Measurements from ENCODE around the gene CNOT8.
"Not testable (repeated sequence)": the region's sequence is repeated elsewhere in the genome, so short reads cannot be mapped to it uniquely, and the experiment has no call there.

The CNOT8 gene

DNA sequence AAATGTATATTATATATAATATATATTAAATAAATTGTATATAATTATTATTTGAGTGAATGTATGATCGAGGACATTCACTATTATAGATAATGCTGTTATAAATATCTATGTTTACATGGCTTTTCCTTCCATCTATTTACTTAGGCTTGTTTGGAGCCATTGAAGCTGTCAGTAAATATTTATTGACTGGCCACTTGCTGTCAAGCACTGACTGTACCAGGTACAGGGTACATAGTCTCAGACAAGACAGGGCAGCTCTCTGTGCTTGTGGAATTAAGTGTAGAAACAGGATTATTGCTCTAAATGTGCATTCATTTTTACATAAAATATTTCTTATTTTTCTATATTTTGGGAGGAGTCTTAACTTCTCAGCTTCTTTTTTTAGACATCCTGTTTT is 24.4 kb upstream of the CNOT8 start:
- no peak for DNase-seq (ENCODE audit: low read depth in 2 of 2)

DNA sequence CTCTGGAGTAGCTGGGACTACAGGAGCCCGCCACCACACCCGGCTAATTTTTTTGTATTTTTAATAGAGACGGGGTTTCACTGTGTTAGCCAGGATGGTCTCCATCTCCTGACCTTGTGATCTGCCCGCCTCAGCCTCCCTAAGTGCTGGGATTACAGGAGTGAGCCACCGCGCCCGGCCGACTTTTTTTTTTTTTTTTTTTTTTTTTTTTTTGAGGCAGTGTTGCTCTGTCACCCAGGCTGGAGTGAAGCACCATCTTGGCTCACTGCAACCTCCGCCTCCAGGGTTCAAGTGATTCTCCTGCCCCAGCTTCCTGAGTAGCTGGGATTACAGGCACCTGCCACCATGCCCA is 22.8 kb upstream of the CNOT8 start:
- not testable (repeated sequence) for DNase-seq (ENCODE audit: low read depth in 2 of 2)

DNA sequence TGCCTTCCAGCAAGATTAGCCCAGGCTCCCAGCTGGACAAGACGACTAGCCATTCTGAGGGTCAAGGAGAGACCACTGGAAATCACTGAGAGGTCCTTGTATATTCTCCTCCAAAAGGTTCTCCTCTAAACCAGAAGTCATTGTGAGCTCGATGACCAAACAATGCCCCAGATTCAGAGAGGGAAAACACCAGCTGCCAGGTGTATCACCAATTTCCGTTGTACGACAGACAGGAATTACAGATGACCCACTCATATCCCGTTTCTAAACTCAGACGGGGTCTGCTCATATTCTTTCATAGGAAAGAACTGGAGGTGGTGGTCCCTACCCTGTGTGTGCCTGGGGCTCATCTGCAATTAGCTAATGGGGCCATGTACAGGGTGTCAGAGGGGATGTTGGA is 22.2 kb upstream of the CNOT8 start:
- DNase-seq (ENCODE audit: low read depth in 2 of 2) = no peak

DNA sequence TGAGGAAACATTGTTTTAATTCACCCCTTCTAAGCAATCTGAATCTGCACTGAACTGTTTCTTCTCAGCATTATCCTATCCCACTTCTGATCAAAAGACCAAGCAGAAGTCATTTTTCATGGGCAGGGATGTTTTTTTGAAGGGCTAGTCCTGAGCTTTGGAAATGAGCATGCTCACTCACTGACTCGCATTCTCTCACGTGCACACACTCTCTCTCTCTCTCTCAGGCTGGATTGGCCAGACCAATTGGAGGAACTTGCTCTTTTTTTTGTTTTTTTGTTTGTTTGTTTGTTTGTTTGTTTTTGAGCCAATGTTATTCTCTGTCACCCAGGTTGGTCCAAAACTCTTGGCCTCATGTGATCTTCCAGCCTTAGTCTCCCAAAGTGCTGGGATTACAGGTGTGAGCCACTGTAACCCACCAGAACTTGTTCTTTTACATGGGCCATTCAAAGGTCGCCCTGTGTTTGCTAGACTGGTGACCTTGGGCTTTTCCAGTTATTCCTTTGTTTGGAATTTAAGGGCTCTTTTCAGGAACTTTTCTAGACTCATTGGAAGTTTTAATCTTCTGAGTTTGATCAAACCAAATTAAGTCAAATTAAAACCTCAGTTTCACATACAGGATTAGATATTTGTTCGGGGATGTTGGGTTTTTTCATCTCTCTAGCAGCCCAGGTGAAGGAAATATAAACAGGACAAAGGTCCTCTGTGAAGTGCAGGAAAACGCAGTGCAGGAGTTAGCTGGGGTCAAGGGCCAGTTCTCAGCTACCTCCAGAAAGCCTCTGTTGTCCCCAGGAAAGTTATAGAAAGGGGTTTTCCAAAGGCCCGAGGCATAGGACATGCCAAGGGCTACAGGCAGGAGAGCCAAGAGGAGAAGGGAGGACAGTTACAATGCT is 21.2 kb upstream of the CNOT8 start:
- DNase-seq (ENCODE audit: low read depth in 2 of 2) = no peak

DNA sequence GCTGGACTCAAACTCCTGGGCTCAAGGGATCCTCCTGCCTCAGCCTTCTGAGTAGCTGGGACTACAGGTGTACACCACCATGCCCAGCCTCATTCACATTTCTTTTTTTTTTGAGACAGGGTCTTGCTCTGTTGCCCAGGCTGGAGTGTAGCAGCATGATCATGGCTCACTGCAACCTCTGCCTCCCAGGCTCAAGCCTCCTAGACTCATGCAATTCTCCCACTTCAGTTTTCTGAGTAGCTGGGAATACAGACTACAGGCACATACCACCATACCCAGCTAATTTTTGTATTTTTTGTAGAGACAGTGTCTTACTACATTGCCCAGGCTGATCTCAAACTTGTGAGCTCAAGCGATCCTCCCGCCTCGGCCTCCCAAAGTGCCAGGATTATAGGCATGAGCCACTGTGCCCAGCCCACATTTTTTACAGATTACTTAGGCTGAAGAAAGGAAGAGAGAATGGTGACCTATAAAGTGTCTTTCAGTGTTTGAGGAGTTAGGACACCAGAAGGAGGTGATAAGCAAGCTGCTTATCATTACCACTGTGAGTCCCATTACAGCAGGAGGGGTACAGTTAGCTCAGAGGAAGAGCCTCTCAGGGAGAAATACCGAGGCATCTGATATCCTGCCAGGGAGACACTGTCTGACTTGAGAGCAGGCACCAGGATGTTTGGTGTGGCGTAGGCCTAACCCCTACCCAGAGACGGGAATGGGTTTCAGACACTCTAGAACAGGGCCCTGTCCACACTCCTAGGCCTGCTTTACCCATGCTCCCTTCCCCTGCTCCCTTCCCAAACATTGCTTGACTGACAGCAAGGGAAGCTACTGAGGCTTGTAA is 17.8 kb upstream of the CNOT8 start:
- no peak for DNase-seq (ENCODE audit: low read depth in 2 of 2)

DNA sequence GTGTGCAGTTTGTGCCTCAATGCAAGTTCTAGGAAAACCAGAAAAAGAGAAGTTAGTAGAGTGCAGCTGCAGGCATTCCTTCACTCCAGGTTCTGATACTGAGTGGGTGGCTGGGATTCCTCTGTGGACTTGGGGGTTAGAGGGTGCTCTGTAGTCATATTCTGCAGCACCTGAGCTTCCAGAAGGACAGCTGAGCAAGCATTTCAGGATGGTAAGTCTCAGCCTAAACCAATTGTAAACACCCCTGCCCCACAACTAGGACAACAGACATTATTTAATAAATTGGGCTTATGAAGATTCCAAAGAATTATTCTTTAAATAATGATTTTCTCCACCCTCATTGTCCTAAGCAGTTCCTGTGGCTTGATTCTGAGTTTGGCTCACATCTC is 17.2 kb upstream of the CNOT8 start:
- no peak for DNase-seq (ENCODE audit: low read depth in 2 of 2)

DNA sequence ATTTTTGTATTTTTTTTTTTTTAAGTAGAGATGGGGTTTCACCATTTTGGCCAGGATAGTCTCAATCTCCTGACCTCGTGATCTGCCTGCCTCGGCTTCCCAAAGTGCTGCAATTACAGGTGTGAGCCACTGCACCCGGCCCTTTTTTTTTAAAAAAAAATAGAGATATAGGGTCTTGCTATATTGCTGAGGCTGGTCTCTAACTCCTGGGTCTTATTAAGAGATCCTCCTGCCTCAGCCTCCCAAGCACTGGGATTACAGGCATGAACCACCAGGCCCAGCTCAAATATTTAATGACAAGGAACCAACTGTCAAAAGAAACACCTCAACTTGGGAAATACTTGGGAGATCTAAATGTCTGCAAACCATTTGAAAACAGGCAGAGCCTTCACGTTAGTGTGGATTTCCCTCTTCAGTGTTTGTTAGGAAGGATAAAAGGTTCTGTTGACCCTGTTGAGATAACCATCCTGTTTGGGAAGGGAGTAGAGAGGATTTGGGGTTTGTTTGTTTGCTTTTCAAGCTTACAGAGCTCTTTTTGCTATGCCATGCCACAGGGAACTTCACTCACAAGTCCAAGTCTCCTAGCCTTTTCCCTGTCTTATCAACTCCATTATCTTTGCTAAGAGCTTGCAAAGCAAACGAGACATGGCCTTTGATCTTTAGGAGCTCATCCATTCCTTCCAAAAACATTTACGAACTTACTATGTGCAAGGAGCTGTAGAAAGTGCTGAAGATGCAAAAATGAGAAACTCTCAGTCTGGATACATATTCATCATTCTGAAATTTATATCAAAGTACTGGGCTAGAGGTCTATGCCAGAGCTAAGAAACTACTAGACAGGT is 15.5 kb upstream of the CNOT8 start:
- DNase-seq (ENCODE audit: low read depth in 2 of 2) = no peak

DNA sequence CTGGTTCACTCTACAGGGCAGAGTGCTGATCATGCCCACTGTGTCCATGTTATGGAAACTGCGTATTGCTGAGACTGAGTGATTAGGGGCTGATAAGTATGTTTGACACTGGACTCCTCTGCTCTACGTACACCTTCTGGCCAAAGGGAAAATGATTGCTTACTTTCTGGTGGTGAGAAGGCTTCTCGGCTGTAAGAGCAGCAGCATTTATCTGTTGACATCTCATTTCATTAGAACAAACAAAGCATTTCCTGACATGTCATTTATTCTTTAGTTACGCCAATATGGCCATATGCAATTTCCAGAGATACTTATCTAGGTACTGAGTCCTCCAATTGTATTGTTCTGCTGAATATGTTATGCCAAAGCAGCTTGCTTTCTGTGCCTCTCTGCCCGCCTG is 13.6 kb upstream of the CNOT8 start:
- DNase-seq (ENCODE audit: low read depth in 2 of 2) = no peak

DNA sequence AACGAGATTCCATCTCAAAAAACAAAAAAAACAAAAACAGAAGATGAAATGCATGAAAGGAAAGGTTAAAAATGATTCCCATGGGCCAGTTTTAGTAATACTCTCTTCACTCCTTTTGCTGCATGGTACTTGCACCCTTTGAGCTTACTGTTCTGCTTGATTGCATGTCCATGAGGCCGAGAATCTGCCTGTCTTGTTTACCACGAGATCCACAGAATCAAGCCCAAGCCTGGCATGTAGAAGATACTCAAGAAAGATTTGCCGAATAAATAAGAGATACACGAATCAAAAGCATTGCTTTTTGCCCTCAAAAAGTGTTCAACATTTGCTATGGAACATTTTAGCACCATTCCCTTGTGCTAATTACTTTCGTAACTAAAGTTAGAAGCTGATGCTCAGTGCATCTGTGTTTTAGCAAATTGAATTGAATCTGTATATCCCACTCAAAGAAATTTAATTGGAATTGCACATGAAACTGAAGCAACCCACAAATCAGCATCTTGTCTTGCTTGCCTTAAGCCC is 9.1 kb upstream of the CNOT8 start:
- DNase-seq (ENCODE audit: low read depth in 2 of 2) = no peak

DNA sequence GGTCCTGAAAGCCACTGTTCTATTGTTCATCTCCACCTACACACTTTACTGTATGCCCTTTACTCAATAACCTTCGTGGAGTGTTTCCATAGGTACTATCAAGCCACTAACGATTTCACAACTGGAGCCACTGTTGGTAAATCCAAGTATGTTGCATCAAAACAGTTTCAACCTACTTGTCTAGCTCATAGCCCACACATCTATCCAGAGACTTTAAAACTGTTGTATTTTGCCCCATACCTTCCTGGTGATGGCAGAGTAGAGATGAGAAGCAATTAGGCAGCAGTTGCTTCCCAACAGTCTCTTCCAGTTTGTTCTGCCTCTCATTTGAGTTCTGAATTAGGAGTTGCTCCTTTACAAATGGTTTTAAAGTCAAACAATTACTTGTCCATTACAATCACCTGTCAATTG is 8.6 kb upstream of the CNOT8 start:
- no peak for DNase-seq (ENCODE audit: low read depth in 2 of 2)

DNA sequence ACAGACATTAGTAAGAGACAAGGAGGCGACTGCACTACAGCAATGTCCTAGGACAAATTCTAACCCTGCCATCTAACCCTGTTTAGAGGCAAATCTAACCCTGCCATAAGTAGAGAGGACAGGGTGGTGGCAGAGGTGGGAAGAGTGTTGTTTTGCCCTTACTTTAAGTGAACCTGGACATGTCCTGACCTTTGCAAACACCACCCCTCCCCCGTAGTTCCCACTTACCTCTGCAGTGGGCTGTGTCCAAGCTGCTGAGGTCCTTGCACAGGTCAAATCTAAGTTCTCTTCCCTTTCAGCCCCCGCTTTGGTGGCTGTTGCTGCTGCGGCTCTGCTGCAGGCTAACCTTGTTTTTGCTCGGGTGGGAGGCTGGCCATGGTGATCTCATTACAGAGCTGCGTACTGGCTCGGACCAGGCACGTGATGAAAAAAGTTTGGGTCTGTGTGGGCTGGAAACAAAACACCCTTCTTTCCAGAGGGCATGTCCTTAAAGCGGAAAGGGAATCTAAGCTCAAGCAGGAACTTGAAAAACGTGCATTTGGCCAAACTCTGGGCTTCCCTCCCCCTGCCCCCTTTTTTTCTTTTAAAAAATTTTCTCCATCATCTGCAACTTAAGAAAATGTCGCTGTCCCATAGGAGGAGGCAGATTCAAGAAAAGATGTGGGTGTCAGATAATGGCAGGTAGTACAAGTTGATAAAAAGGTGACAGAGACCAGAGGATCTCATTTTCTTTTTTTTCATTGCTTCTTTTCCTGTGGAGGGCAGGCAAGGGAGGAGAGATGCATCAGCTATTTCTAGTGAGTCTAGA is 8.0 kb upstream of the CNOT8 start, which contains the start of gene FAXDC2:
FAXDC2 (minus strand) TSS at position 349 of the 808 bp plus-strand sequence. CDS start 12,425 bp downstream, outside the sequence.
- no peak for DNase-seq (ENCODE audit: low read depth in 2 of 2)

DNA sequence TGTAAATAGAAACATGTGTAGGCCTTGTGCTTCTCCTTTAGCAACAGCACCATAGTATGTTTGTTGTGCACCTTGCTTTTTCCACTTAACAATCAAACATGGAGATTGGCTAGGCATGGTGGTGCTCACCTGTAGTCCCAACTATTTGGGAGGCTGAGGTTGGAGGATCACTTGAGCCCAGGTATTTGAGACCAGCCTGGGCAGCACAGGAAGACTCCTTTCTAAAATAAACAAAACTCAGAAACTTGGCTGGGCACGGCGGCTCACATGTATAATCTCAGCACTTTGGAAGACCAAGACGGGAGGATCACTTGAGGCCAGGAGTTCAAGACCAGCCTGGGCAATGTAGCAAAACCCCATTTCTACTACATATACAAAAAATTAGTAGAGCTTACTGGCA is 7.1 kb upstream of the CNOT8 start:
- DNase-seq (ENCODE audit: low read depth in 2 of 2) = no peak

DNA sequence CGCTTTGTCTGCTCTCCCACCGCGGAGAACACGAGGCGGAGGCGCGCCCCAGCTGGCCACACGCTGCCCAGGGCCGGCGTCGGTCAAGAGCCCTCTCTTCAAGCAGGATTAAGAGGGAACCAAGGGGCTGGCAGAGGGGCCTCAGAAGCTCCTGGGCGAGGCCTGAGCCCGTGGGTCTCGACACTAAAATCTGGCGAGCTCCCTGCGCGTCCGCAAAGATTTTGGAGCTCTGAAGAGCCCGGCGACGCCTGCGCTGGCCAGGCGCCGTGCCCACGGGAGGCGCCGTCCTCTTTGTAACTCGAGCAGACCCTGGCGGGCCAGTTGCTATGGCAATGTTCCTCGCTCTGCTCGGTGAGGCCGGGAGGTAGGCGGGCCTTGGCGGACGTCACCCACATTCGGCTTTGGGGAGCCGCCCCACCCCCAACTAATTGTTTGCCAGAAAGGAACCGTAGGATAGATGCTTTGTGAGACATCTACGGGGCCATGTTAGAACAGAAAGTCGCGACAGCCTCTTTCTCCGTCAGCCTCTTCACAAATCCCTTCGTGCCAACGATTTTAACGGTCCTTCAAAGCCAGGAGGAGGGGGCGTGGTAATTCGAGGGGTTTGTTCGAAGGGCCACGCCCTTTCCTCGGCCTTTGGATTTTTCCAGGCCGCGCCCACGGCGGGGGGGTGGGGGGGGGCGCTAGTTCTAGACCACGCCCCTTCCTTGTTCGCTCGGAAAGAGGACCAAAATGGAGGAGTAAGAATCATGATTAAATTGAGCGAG is 714 bp upstream of the CNOT8 start:
- peak; percentile 80 for DNase-seq (ENCODE audit: low read depth in 2 of 2)

DNA sequence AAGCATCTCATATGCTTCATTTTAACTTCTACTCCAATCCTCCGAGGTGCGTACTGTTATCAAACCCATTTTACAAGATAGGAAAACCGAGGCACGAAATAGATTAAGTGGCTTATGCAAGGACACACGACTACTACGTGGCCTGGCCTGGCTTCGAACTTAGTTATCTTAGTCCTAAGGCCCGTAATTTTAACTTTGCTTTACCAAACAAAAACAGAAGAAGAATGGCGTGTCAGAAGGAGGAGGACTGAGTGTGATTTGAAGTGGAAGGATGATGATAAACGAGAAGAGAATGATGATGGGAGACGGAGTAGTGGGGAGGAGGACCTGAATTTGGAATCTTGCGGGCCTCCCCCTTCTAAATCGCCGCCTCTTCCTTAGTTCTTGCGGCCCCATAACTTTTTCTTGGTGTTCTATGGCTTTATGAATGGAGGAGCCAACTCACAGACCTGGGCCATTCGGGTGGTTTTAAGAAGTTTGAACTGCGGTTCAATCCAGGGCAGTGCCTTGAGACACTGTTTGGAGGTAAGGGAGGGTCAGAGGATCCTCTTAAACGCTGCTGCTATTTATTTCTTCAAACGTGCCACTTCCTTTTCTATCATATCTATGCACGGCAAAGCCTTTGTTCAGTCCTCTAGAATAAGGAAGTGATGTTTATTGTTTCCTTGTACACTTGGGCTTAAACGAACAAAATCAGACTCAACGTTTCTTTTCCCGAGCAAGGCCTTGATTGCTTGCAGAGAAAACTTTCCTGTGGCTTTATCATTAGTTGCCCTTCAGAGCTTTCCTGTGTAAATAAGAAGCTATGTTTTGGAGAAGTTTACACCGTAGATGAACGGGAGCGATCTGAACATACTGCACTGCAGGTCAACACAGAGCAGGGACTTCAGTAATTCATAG is 795 bp downstream of the CNOT8 start:
- no peak for DNase-seq (ENCODE audit: low read depth in 2 of 2)

DNA sequence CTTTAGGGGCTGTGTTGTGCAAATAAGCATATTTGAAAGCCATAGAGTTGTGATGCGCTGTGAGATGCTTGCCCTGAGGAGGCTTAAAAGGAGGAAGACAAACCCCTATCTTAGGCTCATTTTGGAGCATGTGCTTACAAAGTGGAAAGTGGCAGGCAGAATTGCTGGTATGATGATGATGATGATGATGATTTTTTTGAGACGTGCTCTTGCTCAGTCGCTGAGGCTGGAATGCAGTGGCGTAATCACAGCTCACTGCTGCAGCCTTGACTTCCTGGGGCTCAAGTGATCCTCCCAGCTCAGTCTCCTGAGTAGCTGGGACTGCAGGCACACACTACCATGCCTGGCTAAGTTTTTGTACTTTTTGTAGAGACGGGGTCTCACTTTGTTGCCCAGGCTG is 1.7 kb downstream of the CNOT8 start:
- no peak for DNase-seq (ENCODE audit: low read depth in 2 of 2)

DNA sequence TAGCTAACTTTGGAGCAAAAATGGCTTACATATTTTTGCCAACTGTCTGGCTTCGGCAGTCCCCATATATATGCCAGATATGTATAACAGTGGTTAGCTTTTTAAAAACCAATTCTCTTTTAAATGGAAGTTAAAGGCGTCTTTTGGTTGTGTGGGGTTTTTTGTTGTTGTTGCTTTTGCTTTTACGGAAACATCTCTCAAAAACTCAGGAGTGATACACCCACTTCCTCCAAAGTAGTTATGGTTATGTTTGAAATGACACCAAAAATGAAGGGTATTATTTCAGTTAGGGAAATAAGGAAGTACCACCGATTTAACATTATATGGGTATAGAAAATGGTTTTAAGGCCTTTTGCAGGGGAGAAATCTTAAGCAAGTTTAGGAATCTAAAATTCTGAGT is 2.3 kb downstream of the CNOT8 start:
- DNase-seq (ENCODE audit: low read depth in 2 of 2) = no peak

DNA sequence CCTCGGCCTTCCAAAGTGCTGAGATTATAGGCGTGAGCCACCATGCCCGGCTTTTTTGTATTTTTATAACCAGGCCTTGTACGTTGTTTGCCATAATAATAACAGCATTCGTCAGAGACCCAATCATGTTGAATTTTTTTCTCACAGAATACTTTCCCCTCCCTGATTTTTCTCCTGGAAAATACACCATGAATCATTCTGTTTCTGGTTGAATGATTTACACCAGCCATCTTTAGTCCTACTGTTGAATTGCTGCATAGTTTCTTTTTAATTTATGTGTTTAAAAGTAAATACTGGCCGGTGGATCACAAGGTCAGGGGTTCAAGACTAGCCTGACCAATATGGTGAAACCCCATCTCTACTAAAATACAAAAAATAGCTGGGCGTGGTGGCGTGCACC is 3.5 kb downstream of the CNOT8 start:
- no peak for DNase-seq (ENCODE audit: low read depth in 2 of 2)

DNA sequence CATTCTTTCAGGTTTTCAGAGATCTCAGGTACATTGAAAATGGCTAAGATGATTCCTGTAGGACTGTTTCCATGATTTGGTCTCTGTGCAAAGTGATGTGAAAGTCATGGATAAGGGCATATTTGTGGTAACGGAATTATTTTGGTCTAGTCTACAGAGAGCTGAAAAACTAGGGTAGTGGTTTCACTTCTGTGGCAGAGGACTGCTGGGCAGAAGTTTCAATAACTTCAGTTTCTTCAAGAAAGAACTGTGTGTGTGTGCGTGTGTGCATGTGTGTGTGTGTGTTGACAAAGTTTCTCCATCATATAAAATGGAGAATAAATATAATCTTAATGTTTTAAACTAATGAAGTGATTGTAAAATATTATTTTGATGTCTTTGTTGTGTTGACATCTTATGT is 4.3 kb downstream of the CNOT8 start:
- no peak for DNase-seq (ENCODE audit: low read depth in 2 of 2)

Data from stimulated activated CD8-positive, alpha-beta memory T cell treated with anti-CD3 and anti-CD28 coated beads, Interleukin-7, amount 100 ng/mL, for 4 hours (primary cell).